Measurements from ENCODE around the gene KDM1A.
"Not testable (repeated sequence)": the region's sequence is repeated elsewhere in the genome, so short reads cannot be mapped to it uniquely, and the experiment has no call there.

KDM1A gene

GRCh38 chr1:23019094-23019862 is at the start of gene KDM1A:
TSS of gene KDM1A (plus strand) at chr1:23019468. CDS start at chr1:23019597, 129 bp downstream.
- peak; percentile 97 for DNase-seq

- DNase-seq: no peak
These were observed 49.2 kb upstream of the KDM1A start for GRCh38 chr1:22970096-22970495.

- DNase-seq: no peak
These were observed 48.1 kb upstream of the KDM1A start for GRCh38 chr1:22971161-22971560.

GRCh38 chr1:22971611-22972405 is 47.5 kb upstream of the KDM1A start:
- DNase-seq: no peak

- DNase-seq: no peak
These were observed 46.5 kb upstream of the KDM1A start, which contains the start of gene LACTBL1 for GRCh38 chr1:22972760-22973159. TSS of gene LACTBL1 (minus strand) at chr1:22972866. CDS start at chr1:22972316, 550 bp downstream.

- DNase-seq: no peak
These were observed 43.6 kb upstream of the KDM1A start for GRCh38 chr1:22975694-22976093.

- DNase-seq: no peak
These were observed 43.2 kb upstream of the KDM1A start for GRCh38 chr1:22976127-22976460.

GRCh38 chr1:22976461-22977243 is 42.6 kb upstream of the KDM1A start:
- peak; percentile 77 for DNase-seq

- DNase-seq: no peak
These were observed 41.0 kb upstream of the KDM1A start for GRCh38 chr1:22978299-22978698.

GRCh38 chr1:22980471-22980790 is 38.8 kb upstream of the KDM1A start:
- DNase-seq: not testable (repeated sequence)

- no peak for DNase-seq
These were observed 35.3 kb upstream of the KDM1A start for GRCh38 chr1:22983944-22984343.

GRCh38 chr1:22992384-22992783 is 26.9 kb upstream of the KDM1A start:
- not testable (repeated sequence) for DNase-seq

- DNase-seq: not testable (repeated sequence)
These were observed 26.0 kb upstream of the KDM1A start for GRCh38 chr1:22993220-22993795.

- DNase-seq: no peak
These were observed 23.5 kb upstream of the KDM1A start for GRCh38 chr1:22995774-22996173.

GRCh38 chr1:22997528-22997927 is 21.7 kb upstream of the KDM1A start:
- not testable (repeated sequence) for DNase-seq

- DNase-seq: not testable (repeated sequence)
These were observed 19.1 kb upstream of the KDM1A start for GRCh38 chr1:23000133-23000532.

GRCh38 chr1:23002218-23002617 is 17.1 kb upstream of the KDM1A start:
- DNase-seq: not testable (repeated sequence)

- no peak for DNase-seq
These were observed 15.2 kb upstream of the KDM1A start for GRCh38 chr1:23004112-23004511.

- not testable (repeated sequence) for DNase-seq
These were observed 14.5 kb upstream of the KDM1A start for GRCh38 chr1:23004769-23005168.

GRCh38 chr1:23007106-23007505 is 12.2 kb upstream of the KDM1A start:
- DNase-seq: no peak

- no peak for DNase-seq
These were observed 10.4 kb upstream of the KDM1A start for GRCh38 chr1:23008901-23009300.

- DNase-seq: not testable (repeated sequence)
These were observed 9.2 kb upstream of the KDM1A start for GRCh38 chr1:23010025-23010424.

GRCh38 chr1:23013657-23014056 is 5.6 kb upstream of the KDM1A start:
- no peak for DNase-seq

All from activated CD4-positive, alpha-beta T cell treated with anti-CD3 and anti-CD28 coated beads, Interleukin-10, Interleukin-2, amounts not matched to agents 100 ng/mL and 50 ng/mL, durations not matched to agents 16 hours and 8 hours (primary cell).